ENCODE results near the gene LIMK1. TPM values are rescaled to one million over a fixed set of nuclear protein-coding genes. Genes with fewer than 3 reads are reported as not detected.
"Not testable (repeated sequence)": the region's sequence is repeated elsewhere in the genome, so short reads cannot be mapped to it uniquely, and the experiment has no call there.

LIMK1 gene
- 58.9 TPM for polyA plus RNA-seq (2013, experiment 1 of 2; ENCODE audit: insufficient read length)
- 60.4 TPM for polyA plus RNA-seq (2013, experiment 2 of 2; ENCODE audit: insufficient read length)

DNA sequence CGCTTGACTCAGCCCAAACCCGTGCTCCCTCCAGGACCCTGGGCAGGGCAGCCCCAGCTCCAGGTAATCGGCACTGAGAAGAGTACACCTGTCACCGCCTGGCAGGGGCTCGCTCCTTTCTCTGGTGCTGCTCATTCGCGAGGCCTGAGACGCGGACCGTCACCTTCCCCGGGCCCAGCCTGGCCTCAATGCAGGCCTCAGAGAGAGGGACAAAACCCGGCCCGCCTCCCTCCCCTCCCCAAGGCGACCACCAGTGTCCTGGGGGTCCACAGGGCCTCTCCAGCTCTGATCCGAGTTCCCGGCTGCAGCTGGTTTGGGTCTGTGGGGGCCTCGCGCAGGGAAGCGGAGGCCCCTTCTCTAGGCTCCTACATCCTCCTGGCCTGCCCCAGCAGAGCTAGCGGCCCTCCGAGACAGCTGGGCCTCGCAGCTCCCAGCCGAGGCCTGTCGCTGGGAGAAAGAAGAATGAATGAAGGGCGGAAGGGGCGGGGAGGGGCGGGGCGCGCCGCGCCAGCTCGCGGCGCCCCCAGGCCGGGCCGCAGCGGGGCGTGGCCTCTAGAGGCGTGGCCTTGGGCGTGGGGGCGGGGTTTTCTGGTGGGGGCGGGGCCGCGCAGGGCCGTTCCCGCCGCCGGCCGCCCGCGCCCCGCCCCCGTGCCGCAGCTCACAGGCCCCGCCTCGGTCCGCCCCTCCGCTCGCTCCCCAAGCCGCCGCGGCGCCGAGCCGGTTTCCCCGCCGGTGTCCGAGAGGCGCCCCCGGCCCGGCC is at the start of gene LIMK1:
Gene LIMK1 (plus strand): TSS at position 688 of the 760 bp plus-strand sequence. CDS start 187 bp downstream, outside the sequence.
- peak; percentile 82 for DNase-seq

DNA sequence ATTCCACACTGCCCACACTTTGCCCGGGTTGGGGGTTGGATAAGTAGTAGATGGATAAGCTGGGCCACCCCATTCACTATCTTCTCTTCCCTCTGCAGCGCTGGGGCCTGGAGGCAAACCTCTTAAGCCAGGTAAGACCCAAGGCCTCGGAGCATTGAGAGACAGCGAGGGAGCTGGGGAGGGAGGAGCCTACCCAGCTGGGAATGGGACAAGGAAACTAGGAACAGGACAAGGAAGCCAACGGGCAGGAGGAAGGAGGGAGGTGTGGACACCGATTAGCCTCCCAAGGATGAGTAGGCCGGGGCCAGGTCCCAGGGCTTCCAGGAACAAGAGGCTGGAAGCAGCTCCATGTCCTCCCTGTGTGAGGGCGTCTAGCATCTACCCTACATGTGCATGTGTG is 46.0 kb upstream of the LIMK1 start:
- DNase-seq: no peak

DNA sequence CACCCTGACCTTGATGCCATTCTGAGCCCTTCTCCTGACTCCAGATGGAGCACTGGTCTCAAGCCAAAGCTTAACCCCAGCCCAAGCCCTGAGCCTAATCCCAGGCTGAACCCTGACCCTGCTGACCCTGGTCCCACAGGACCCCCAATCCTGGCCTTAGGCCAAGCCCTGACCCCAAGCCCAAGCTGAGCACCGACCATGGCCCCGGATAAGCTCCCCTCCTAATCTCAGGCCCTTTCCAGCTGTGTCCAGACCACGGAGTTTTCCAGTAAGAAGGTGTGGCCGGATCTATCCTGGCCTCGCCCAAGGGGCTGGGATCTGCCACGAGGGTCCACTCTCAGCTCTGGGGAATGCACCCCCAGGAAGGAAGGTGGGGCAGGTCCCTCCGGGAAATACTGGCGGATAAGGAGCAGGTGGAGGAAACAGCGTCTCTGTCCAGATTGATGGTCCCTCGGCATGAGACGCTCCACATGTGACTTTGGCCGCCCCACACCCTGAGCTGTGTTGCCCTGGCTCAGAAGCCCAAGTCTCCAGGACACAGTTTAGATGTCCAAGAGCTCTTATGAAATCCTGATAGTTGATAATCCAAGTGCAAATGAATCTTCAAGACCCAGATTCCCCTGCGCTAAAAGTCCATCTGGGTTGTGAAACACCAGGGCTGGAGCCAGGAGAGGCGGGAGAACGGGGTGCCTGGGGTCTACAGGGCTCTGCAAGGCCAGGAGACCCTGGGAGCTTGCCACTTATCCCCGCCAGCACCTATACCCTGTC is 45.2 kb upstream of the LIMK1 start:
- DNase-seq: no peak

DNA sequence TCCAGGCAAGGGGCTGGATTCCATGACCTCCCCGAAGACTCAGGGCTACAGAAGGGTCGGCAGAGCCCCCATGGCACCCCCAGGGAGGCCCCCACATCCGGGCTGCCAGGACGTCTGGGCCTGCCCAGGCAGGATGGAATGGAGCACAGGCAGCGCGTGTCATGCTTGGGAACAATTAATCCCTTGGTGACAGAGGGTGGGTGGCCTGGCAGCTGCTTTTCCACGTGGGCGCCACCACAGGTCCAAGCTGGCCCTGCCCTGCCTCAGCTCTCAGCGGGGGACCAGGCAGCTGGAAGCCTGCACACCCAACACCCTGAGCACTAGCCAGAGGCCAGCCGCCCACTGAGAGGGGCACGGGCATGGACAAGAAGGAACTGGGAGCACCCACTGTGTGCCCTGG is 44.3 kb upstream of the LIMK1 start:
- no peak for DNase-seq

DNA sequence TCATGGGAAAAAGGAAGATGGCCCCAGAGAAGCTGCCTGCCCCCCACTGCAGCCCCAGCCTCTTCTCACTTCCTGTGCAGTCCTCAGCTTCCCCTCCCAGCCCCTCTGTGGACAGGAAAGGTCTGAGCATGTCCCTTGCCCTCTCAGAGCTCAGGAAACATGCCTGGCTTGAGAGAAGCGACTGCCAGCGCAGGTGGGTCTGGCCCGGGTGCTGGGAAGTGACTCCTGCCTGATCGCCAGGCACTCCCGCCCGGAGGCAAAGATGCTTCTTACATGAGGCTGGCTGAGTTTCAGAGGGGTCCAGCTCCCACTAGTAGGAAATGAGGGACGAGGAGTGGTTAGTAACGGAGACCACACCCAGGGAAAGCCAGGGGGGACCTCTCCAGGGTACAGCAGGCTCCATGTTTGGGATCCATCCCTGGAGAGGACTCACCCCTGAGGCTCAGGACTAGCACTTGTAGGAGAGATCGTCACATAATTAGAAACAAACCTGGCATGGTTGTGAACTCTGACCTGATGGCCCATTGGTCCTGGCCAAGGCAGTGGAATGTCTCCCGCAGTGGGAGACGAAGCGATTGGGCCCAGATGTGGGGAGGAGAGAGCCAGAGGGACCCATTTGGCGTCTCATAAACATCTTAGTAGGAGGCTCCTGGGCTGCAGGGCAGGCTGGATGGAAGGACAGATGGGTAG is 43.4 kb upstream of the LIMK1 start:
- DNase-seq: peak; percentile 38

DNA sequence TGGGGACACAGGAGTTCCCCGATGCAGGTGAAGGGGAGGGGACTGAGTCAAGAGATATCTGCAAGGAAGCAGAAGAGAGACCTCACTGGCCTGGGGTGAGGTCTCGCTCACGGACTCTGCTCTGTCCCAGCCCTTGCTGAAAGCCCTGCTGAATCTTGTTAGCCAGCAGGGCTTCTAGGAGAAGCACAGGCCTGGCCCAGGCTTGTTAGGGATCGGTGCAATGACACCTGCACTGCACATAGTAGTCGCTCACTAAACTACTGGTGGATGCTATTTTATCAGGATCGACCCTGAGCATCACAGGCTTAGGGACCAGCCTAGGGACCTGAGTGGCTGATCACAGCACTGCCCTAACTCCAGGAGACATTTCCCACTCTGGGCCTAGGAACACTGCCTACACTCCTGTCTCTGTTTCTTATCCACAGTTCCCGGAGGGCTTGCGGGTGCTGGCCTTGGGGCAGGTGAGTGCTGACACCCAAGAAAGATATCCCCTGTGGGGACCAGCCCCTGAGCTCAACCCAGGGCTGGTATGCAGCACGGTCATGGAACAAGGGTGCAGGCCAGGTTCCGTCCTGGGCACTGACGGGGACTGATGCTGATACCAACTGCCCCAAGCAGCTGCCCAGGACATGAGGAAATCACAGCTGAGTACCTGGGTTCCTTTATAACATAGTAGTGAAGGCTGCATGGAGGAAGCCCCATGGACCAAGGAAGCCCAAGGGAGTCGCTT is 42.6 kb upstream of the LIMK1 start:
- no peak for DNase-seq

DNA sequence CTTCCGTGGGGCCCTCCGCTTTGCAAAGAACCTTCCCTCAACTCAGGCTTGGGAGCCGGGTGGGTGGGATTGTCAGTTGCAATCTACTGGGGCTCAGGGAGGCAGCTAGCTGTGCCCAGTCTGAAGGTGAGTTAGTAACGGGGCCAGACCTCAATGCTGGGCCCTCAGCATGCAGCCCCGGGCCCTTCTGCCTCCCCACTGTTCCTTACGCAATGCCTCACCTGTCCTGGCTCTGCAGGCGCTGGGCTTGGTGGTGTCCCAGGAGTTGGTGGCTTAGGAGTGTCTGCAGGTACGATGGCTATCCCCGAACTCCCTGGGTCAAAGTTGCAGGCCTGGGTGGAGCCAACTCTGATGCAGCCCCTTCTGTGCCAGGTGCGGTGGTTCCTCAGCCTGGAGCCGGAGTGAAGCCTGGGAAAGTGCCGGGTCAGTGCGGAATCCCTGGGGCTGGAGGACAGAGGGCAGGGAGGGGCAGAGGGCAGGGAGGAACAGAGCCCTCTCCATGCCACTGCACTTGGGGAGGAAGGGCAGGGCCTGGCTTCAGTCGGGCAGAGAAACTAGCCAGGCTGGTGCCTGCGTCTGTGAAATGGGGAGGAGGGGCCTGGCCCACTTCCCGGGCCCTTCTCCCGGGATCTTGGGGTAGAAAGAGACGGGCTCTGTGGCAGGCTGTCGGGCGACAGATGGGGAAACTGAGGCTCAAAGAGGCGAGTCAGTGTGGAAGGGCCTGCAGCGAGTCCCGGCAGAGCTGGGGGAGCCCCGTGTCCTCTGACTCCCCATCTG is 40.7 kb upstream of the LIMK1 start:
- DNase-seq: no peak

DNA sequence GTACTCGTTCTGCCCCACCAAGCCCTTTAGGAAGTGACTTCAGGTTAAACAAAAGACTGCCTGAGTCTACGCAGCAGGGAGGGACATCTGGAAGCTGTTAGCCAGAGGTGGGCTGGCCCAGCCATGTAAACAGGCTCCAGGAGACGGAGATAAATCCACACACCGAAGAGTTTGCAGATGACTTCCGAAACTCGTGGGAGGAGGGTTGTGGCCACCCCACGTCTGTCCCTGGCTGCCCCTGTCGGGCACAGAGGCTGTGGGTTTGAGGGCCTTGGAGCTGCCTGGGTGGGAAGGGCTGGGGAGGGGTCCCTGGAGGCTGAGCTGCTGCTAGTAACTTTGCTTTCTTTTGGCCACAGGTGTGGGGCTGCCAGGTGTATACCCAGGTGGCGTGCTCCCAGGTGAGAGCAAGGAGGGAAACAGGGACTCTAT is 40.1 kb upstream of the LIMK1 start:
- peak; percentile 74 for DNase-seq

DNA sequence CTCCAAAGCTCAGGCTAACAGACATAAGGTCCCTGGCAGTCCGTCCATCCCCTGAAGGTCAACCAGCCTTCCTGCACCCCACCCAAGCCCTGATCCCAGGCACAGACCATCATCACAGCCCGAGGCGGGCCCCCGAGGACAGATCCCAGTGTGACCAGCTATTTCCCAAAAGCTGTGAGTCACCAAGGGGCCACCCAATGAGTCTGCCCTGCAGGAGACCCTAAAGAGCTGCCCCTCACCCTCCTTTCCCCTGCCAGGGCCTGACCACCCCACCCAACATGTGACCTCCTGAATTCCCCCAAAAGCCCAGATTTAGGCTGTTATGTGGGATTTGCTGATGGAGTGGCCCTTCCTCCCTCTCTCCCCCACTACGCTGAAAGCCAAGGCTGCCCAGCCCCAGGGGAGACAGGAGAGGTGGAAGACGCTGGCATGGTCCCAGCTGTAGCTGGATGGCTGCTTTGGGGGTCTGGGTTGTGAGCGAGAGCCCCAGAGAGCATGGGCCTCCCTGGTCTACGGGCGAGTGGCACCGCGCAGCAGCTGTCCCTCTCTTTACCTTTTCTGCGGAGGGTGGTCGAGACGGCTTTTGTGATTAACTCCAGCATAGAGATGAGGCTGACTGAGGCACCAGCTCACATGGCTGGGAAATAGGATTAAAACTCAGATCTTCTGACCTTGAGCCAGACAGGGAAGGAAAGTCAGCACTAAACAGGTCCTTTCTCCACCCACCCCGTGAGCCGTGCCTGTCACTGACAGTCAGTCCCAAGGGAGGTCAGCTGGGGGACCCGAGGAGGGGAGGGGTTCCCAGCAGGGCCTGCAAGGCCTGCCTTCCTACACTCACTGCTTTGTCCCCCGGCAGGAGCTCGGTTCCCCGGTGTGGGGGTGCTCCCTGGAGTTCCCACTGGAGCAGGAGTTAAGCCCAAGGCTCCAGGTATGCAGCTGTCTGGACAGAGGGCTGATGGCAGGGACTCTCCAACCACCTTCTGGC is 38.9 kb upstream of the LIMK1 start:
- DNase-seq: no peak

DNA sequence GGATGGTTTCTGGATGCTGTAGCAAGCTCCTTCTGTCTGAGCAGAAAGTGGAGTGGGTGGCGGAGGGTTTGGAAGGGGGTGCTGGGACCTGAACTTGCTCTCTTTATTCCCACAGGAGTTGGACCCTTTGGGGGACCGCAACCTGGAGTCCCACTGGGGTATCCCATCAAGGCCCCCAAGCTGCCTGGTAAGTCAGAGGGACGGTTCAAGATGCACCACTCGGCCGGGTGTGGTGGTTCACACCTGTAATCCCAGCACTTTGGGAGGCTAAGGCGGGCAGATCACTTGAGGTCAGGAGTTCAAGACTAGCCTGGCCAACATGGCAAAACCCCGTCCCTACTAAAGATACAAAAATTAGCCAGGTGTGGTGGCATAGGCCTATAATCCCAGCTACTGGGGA is 37.0 kb upstream of the LIMK1 start:
- DNase-seq: not testable (repeated sequence)

DNA sequence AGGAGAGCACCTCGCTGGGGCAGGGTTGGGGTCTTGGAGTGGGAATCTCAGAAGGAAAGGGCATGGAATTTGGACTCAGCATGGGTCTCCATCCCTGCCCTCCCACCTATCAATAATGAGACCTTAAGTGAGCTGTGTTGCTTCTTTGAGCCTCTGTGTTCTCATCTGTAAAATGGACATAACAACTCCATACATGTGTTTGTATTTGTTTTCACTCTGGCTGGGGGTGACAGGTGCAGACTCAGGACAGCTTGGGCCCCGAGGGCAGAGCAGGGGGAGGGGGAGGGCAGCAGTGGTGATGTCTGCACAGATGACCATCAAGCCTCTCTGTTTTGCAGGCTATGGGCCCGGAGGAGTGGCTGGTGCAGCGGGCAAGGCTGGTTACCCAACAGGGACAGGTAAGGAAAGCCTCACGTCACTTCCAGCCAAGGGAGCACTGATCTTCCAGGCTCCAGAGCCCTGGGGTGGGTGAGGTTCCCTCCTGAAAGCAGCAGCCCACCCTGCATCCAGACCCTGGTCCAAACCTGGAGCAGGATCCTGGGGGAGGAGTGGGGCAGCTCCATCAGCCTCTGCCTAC is 35.7 kb upstream of the LIMK1 start:
- no peak for DNase-seq

DNA sequence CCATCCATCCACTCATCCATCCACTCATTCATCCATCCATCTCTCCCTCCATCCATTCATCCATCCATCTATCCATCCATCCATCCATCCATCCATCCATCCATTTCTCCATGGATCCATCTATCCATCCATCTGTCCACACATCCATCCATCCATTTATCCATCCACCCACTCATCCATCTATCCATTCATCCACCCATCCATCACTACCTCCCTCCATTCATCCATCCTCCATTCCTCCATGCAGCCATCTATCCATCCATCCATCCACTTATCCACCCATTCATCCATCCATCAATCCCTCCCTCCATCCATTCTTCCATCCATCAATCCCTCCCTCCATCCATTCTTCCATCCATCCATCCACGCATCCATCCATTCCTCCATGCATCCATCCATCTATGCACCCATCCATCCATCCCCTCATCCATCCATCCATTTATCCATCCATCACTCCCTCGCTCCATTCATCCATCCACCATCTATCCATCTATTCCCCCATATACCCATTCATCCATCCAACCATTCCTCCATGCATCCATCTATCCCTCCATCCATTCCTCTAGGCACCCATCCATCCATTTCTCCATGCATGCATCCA is 34.5 kb upstream of the LIMK1 start:
- no peak for DNase-seq

DNA sequence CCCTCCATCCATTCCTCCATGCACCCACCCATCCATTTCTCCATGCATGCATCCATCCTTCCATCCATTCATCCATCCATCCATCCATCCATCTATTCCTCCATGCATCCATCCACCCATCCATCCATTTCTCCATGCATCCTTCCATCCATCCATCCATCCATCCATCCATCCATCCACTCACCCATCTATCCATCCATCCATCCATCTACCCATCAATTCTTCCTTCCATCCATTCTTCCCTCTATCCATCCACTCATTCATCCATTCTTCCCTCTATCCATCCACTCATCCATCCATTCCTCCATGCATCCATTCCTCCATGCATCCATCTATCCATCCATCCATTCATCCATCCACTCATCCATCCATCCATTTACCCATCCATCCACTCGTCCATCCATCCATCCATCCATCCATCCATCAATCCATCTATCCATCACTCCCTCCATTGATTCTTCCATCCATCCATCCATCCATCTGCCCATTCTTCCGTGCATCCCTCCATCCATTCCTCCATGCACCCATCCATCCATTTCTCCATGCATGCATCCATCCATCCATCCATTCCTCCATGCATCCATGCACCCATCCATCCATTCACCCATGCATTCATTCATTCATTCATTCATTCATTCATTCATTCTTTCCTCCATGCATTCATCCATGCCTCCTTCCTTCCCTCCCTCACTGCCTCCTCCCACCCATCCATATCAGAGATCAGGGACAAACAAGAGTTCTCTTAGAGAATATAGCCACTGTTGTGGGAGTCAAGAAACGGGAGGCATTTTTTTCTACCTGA is 33.4 kb upstream of the LIMK1 start:
- no peak for DNase-seq

DNA sequence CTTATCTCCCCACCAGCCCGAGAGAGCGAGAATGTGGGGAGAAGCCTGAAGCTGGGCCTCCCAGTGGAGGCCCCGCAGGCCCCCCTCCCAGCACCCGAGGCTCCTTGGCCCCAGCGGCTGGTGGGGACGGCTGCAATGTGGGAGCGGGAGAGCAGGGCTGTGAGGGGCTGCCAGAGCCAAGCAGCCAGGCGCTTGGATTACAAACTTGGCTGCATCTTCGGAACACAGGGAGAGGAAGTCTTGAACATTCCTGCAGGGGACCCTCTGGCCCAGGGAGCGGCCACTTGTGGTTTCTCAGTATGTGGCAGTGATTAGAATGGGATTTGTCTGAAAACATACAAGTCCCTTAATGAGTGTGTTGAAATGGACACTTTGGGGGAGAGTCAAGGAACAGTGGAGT is 32.4 kb upstream of the LIMK1 start:
- peak; percentile 39 for DNase-seq

DNA sequence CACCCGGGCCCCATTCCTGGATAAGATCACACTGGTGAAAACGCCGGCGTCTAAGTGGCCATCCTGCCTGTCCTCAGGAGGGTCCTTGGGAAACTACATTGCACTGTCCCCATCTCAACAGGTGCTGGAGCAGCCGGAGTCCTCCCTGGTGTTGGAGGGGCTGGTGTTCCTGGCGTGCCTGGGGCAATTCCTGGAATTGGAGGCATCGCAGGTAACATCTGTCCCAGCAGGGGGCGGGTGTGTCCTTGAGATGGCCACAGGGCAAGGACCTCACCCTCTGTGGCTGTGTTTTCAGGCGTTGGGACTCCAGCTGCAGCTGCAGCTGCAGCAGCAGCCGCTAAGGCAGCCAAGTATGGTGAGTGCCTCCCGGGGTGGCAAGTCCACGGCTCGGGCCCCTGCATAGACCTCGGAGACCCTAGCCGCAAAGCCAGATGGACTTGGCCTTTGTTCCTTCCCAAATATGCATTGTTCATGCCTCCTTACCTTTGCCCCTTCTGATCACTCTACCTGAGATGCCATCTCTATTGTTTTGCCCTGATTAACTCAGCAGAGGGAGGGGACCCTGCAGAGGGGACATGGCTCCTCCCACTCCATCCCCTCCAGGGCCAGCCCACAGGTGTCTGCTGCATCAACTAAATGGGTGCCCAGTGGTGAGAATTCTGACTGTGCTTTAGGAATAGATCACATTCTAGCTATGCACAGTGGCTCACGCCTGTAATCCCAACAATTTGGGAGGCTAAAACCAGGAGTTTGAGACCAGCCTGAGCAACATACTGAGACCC is 31.8 kb upstream of the LIMK1 start:
- DNase-seq: no peak

DNA sequence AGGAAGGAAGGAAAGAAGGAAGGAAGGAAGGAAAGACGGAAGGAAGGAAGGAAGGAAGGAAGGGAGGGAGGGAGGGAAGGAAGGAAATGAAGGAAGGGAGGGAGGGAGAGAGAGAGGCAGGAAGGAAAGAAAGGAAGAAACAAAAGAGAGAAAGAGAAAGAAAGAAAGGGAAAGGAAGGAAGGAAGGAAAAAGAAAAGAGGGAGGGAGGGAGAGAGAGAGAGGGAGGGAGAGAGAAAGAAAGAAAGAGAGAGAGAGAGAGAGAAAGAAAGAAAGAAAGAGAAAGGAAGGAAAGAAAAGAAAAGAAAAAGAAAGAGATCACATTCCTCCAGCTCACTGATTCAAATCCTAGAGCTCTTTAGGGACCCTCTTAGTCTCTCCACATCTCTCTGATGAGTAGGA is 31.0 kb upstream of the LIMK1 start:
- no peak for DNase-seq

DNA sequence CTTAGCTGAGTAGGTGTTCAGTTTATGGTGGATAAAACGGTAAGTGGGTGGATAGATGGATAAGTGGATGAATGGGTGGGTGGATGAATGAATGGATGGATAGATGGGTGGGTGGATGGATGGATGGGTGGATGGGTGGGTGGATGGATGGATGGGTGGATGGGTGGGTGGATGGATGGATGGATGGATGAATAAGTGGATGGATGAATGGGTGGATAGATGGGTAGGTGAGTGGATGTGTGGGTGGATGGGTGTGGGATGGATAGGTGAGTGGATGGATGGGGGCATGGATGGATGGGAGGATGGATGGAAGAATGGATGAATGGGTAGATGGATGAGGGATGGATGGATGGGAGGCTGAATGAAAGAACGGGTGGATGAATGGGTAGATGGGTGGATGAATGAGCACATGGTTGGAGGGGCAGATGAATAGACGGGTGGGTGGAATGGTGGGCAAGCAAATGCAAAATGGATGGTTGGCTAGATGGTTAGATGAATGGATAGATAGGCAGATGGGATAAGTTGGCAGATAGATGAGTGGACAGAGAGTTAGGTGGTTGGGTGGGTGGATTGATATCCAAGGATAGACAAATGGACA is 29.9 kb upstream of the LIMK1 start:
- DNase-seq: no peak
